ENCODE data around the gene ARSI. TPM values are rescaled to one million over a fixed set of nuclear protein-coding genes. Genes with fewer than 3 reads are reported as not detected.

ARSI gene
- total RNA-seq, 1 experiment from 2014 or later: 6.3 TPM

- peak; percentile 22; the same call in 1 of the 2 replicates for ATAC-seq
- Histone ChIP-seq H3K79me2 (ENCODE audit: low read length) (no peaks in the 10 kb centered on the region), H3K36me3 (ENCODE audit: low read depth, low read length) (no peaks in the 10 kb centered on the region), H2AFZ (ENCODE audit: low read length) (no peak overlapping the region), H3K4me1 (ENCODE audit: insufficient read depth, low read length) (peaks cover 3% of the 10 kb centered on the region; the same call in 1 of the 2 replicates), H3K4me3 (ENCODE audit: low read length) (no peak overlapping the region), H3F3A (ENCODE audit: low read length, unreplicated experiment) (no peaks in the 10 kb centered on the region), H3K9me2 (replicated peaks; ENCODE audit: low read length) (no peaks in the 10 kb centered on the region), H3K4me2 (ENCODE audit: low read length) (no peak overlapping the region), H3K27me3 (ENCODE audit: low read length) (0 out of 2 replicates have a peak, but pooled peaks cover 6% of the 10 kb centered on the region), H3K27ac (ENCODE audit: low read length) (no peak overlapping the region), H3K9ac (ENCODE audit: low read length) (no peak overlapping the region), H4K20me1 (ENCODE audit: low read length) (no peaks in the 10 kb centered on the region), H3K9me3 (ENCODE audit: low read length) (no peaks in the 10 kb centered on the region)
- DNase-seq: no peak
- ChIA-PET POLR2A (ENCODE audit: unreplicated experiment) (no interaction called here), CTCF (no interaction called here)
- BruUV-seq (replicated peaks): no TSS peak
- TF ChIP-seq EZH2phosphoT487 (IDR thresholded peaks at IDR 0.05; ENCODE audit: borderline replicate concordance, low read length) (no peak), EZH2 (IDR thresholded peaks at IDR 0.05; ENCODE audit: low read length, unreplicated experiment) (no peak), CTCF (conservative IDR thresholded peaks at IDR 0.05; ENCODE audit: low read depth, low read length) (no peak)
- intact Hi-C loops (cut with micrococcal nuclease): no loop called here
Observed at GRCh38 chr5:150270541-150271295, 32.0 kb downstream of the ARSI start.

GRCh38 chr5:150266871-150267291 lies 35.8 kb downstream of the ARSI start:
- Histone ChIP-seq H3K9me2 (replicated peaks; ENCODE audit: low read length) (no peaks in the 10 kb centered on the region), H3K9ac (ENCODE audit: low read length) (no peak overlapping the region), H4K20me1 (ENCODE audit: low read length) (no peaks in the 10 kb centered on the region), H3F3A (ENCODE audit: low read length, unreplicated experiment) (no peaks in the 10 kb centered on the region), H2AFZ (ENCODE audit: low read length) (no peak overlapping the region), H3K4me2 (ENCODE audit: low read length) (no peak overlapping the region), H3K27me3 (ENCODE audit: low read length) (no peaks in the 10 kb centered on the region), H3K79me2 (ENCODE audit: low read length) (no peaks in the 10 kb centered on the region), H3K27ac (ENCODE audit: low read length) (no peak overlapping the region), H3K9me3 (ENCODE audit: low read length) (no peaks in the 10 kb centered on the region), H3K36me3 (ENCODE audit: low read depth, low read length) (no peaks in the 10 kb centered on the region), H3K4me1 (ENCODE audit: insufficient read depth, low read length) (peaks cover 33% of the 10 kb centered on the region), H3K4me3 (ENCODE audit: low read length) (no peak overlapping the region)
- DNase-seq (no peak), ATAC-seq (no peak)
- no TSS peak for BruUV-seq (replicated peaks)
- no peak for TF ChIP-seq CTCF (conservative IDR thresholded peaks at IDR 0.05; ENCODE audit: low read depth, low read length)
- no peak for TF ChIP-seq EZH2phosphoT487 (IDR thresholded peaks at IDR 0.05; ENCODE audit: borderline replicate concordance, low read length)
- no peak for TF ChIP-seq EZH2 (IDR thresholded peaks at IDR 0.05; ENCODE audit: low read length, unreplicated experiment)
- intact Hi-C loops (cut with micrococcal nuclease): no loop called here
- CTCF ChIA-PET: no interaction called here
- POLR2A ChIA-PET (ENCODE audit: unreplicated experiment): no interaction called here

- Histone ChIP-seq H3K36me3 (ENCODE audit: low read depth, low read length) (no peaks in the 10 kb centered on the region), H3K4me2 (ENCODE audit: low read length) (no peak overlapping the region), H3K79me2 (ENCODE audit: low read length) (no peaks in the 10 kb centered on the region), H3K9me3 (ENCODE audit: low read length) (no peaks in the 10 kb centered on the region), H4K20me1 (ENCODE audit: low read length) (no peaks in the 10 kb centered on the region), H3K27ac (ENCODE audit: low read length) (no peak overlapping the region), H2AFZ (ENCODE audit: low read length) (no peak overlapping the region), H3K4me3 (ENCODE audit: low read length) (no peak overlapping the region), H3K27me3 (ENCODE audit: low read length) (no peaks in the 10 kb centered on the region), H3K4me1 (ENCODE audit: insufficient read depth, low read length) (peaks cover 43% of the 10 kb centered on the region), H3K9ac (ENCODE audit: low read length) (no peak overlapping the region), H3F3A (ENCODE audit: low read length, unreplicated experiment) (no peaks in the 10 kb centered on the region), H3K9me2 (replicated peaks; ENCODE audit: low read length) (no peaks in the 10 kb centered on the region)
- BruUV-seq (replicated peaks): no TSS peak
- ATAC-seq (no peak), DNase-seq (no peak)
- POLR2A ChIA-PET (ENCODE audit: unreplicated experiment): no interaction called here
- intact Hi-C loops (cut with micrococcal nuclease): no loop called here
- CTCF ChIA-PET: no interaction called here
- no peak for TF ChIP-seq EZH2 (IDR thresholded peaks at IDR 0.05; ENCODE audit: low read length, unreplicated experiment)
- TF ChIP-seq EZH2phosphoT487 (IDR thresholded peaks at IDR 0.05; ENCODE audit: borderline replicate concordance, low read length): no peak
- no peak for TF ChIP-seq CTCF (conservative IDR thresholded peaks at IDR 0.05; ENCODE audit: low read depth, low read length)
Observed at GRCh38 chr5:150265870-150266383, 36.8 kb downstream of the ARSI start.

Data from PC-3 (cell line).